Naive thymus-derived CD8-positive, alpha-beta T cell (primary cell): ENCODE measurements around the gene RAB11FIP2. TPM values are rescaled to one million over a fixed set of nuclear protein-coding genes. Genes with fewer than 3 reads are reported as not detected.
A peak's percentile ranks its signal among the peaks of the same experiment; 100 is the strongest.
"Not testable (repeated sequence)": the region's sequence is repeated elsewhere in the genome, so short reads cannot be mapped to it uniquely, and the experiment has no call there.

ENCODE experiments used
- ATAC-seq, 2 donors: fragments of 150-1000 bp; cut with Tn5 transposase in 1 of 2; sonication (Bioruptor Pico), chemical (Tn5 transposase) in 1 of 2; 1 replicate in 1 of 2; 2 replicates in 1 of 2; pipeline ENCODE4 v1.10.0; 2021; ENCODE audit warnings: mild to moderate bottlenecking in 2 of 2, moderate library complexity in 2 of 2
- POLR2A ChIA-PET: fragments of 350-600 bp; sonication (Branson Sonifier 250); formaldehyde crosslinking; loops from one replicate; lab custom pipeline; 2021; ENCODE audit warnings: antibody characterized with exemption; lab: Charles Lee
- DNase-seq, 10 donors: peaks; one replicate each; pipeline versions ENCODE4 v3.0.0 to v3.0.0-alpha.2; 2020 to 2022
- H3K27ac Mint-ChIP-seq, 10 donors: one replicate each; pipeline ENCODE4 v1.8.0; 2020 to 2022; ENCODE audit warnings: mild to moderate bottlenecking in 10 of 10, mixed read lengths in 10 of 10, moderate library complexity in 4 of 10, inconsistent platforms in 1 of 10
- H3K27me3 Mint-ChIP-seq, 5 donors: one replicate each; pipeline ENCODE4 v1.8.0; 2021 to 2022; ENCODE audit warnings: mixed read lengths in 5 of 5
- H3K36me3 Mint-ChIP-seq, 3 donors: one replicate each; pipeline ENCODE4 v1.8.0; 2020 to 2022; ENCODE audit warnings: mixed read lengths in 3 of 3, mild to moderate bottlenecking in 2 of 3, inconsistent platforms in 1 of 3
- H3K4me1 Mint-ChIP-seq, 4 donors: one replicate each; pipeline ENCODE4 v1.8.0; 2021 to 2022; ENCODE audit warnings: mixed read lengths in 4 of 4
- H3K4me3 Mint-ChIP-seq, 10 donors: one replicate each; pipeline ENCODE4 v1.8.0; 2020 to 2022; ENCODE audit warnings: mild to moderate bottlenecking in 10 of 10, mixed read lengths in 10 of 10, moderate library complexity in 6 of 10, inconsistent platforms in 1 of 10
- H3K9me3 Mint-ChIP-seq, 9 donors: one replicate each; pipeline ENCODE4 v1.8.0; 2020 to 2022; ENCODE audit warnings: mixed read lengths in 9 of 9, mild to moderate bottlenecking in 3 of 9, inconsistent platforms in 1 of 9, moderate library complexity in 1 of 9
- polyA plus RNA-seq, 3 donors: library from polyadenylated mRNA; unstranded; fragments of 300-500 nt; fragmentation: Illumina TruSeq; gene quantifications; one replicate each; pipeline ENCODE4 v1.2.3, GENCODE V29; 2021
- total RNA-seq, 8 experiments: library from RNA in 2 of 8; stranded (reverse) in 2 of 8; gene quantifications; one replicate each; pipeline ENCODE4 v1.2.3 and lab custom pipeline; 2021 to 2026

Gene RAB11FIP2, protein sequence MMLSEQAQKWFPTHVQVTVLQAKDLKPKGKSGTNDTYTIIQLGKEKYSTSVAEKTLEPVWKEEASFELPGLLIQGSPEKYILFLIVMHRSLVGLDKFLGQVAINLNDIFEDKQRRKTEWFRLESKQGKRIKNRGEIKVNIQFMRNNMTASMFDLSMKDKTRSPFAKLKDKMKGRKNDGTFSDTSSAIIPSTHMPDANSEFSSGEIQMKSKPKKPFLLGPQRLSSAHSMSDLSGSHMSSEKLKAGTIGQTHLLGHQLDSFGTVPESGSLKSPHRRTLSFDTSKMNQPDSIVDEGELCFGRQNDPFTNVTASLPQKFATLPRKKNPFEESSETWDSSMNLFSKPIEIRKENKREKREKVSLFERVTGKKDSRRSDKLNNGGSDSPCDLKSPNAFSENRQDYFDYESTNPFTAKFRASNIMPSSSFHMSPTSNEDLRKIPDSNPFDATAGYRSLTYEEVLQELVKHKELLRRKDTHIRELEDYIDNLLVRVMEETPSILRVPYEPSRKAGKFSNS
- total RNA-seq: 10 to 100 TPM; 26.6 TPM
- 10 to 100 TPM in 1 of 3 donors, 1 to 10 TPM in 2; 6.9 to 11.3 (median 7.0) TPM for polyA plus RNA-seq
- 33.8 to 49.2 (median 41.0) reads per million in 6 experiments for total RNA-seq (lab: John Stamatoyannopoulos, UW)

DNA sequence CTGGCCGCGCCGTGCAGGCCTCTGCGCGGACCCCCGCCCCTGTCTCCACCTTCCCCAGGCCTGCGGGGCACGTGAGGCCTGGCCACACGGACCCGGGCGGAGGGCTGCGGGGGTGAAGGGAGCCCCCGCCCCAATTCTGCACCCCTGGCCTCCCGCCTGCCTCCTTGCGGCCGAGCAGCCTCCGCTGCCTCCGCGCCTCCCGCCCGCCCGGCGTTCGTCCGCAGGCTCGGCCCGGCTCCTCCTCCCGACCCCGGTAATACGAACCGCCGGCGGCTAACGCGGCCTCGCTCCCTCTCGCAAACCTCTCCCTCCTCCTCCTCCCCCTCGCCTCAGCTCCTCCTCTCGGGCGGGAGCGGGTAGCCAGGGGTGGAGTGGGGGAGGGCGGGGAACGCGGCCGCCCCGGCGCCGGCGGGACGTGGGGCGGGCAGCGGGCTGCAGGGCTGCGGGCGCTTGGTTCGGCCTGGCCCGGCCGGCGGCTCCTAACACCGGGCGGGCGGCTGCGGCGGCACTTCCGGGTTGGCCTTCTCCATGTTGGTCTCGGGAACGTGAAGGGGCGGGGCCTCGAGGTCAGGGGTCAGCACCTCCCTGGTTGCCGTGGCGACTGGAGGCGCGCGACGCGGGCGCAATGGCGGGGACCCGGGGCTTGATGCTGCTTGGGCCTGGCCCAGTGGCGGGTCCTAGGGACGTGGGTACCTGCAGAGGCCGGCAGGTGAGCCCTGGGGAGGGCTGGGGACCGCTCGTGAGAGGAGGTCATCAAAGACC is at the start of gene RAB11FIP2:
TSS of gene RAB11FIP2 (minus strand) at position 547 of the 762 bp plus-strand sequence. CDS start 778 bp downstream, outside the sequence.
- Mint-ChIP-seq H3K4me3 (peak within 1 kb of the TSS; percentile 81 to 94 (median 90)), H3K9me3 (no peaks in the 10 kb centered on the region), H3K36me3 (no peaks in the 10 kb centered on the region), H3K27me3 (no peaks in the 10 kb centered on the region), H3K27ac (peak within 1 kb of the TSS; percentile 78 to 93 (median 87)), H3K4me1 (peaks cover 11 to 46% (median 37%) of the 10 kb centered on the region in 4 donors)
- DNase-seq (peak; percentile 89 to 99 (median 95)), ATAC-seq (peak; percentile 88 to 92)
- POLR2A ChIA-PET: no interaction called here

DNA sequence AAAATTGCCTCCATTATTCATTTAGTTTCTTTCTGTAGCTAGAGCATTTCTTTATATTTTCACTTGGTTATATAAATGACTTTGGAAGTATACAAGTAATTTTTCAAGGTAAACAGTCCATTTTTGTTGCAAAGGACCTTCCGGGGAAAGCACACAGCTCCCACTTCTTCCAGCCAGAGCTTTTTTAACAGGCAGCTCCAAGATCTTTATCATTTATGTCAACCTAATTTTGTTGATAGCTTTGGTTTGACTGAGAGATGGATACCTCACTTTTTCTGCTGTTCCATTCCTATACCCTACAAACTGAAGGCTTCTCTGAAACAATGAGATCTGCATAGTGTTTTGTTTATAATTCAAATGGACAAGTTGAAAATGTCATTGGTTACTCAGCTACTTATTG is 49.3 kb upstream of the RAB11FIP2 start:
- no peak for ATAC-seq

DNA sequence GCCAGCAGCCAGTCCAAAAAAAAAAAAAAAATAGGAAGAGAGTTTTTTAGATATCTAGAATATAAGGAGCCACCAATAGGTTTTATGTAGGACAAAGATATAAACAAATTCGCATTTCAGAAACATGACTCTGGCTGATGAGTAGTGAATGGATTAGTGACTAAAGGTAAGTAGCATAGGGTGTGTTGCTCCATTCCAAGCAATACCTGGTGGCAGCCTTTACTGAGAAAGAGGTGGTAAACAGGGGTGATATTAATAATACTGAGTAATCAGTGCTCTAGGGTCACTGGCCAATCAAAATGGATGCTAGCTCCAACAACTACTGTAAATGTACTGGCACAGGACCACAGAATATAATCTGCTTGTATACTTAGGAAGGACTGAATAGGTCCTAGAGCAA is 45.5 kb upstream of the RAB11FIP2 start:
- Mint-ChIP-seq H3K4me1 (no peaks in the 10 kb centered on the region), H3K27ac (no peak overlapping the region), H3K36me3 (no peaks in the 10 kb centered on the region), H3K9me3 (no peaks in the 10 kb centered on the region), H3K27me3 (peaks cover 0 to 14% (median 6%) of the 10 kb centered on the region in 5 donors), H3K4me3 (no peak overlapping the region)
- ATAC-seq (no peak), DNase-seq (no peak)
- POLR2A ChIA-PET: no interaction called here

More for the DNA sequence above, 49.3 kb upstream of the RAB11FIP2 start:
- POLR2A ChIA-PET: no interaction called here
- no peak for DNase-seq
- peaks cover 4 to 10% (median 8%) of the 10 kb centered on the region in 5 donors for H3K27me3 Mint-ChIP-seq
- no peaks in the 10 kb centered on the region for H3K9me3 Mint-ChIP-seq
- no peak overlapping the region for H3K4me3 Mint-ChIP-seq
- no peak overlapping the region for H3K27ac Mint-ChIP-seq
- H3K4me1 Mint-ChIP-seq: no peaks in the 10 kb centered on the region
- no peaks in the 10 kb centered on the region for H3K36me3 Mint-ChIP-seq

DNA sequence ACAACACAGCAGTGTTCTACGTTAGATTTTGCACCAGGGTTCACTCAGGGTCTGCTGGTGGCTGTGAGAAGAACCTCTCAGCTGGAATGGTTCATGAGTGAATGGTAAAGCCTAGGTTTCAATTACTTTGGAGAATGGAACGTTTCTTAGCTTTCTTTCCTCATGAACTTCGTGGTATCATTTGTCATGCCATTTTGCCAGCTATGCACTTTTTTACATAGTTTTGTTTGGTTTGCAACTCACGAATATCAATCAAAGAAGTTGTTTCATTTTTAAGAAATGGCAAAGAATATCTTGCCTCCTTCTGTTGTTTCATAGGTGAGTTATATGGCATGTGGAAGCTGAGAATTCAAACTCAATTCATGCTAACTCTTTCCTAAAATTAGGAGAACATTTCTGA is 34.1 kb upstream of the RAB11FIP2 start:
- Mint-ChIP-seq H3K4me3 (no peak overlapping the region), H3K36me3 (peaks cover 0 to 10% (median 2%) of the 10 kb centered on the region in 3 donors), H3K9me3 (peaks cover 0 to 20% (median 9%) of the 10 kb centered on the region in 9 donors), H3K27ac (no peak overlapping the region), H3K4me1 (no peaks in the 10 kb centered on the region), H3K27me3 (peaks cover 3 to 12% (median 7%) of the 10 kb centered on the region in 5 donors)
- DNase-seq (no peak), ATAC-seq (no peak)
- POLR2A ChIA-PET: no interaction called here

DNA sequence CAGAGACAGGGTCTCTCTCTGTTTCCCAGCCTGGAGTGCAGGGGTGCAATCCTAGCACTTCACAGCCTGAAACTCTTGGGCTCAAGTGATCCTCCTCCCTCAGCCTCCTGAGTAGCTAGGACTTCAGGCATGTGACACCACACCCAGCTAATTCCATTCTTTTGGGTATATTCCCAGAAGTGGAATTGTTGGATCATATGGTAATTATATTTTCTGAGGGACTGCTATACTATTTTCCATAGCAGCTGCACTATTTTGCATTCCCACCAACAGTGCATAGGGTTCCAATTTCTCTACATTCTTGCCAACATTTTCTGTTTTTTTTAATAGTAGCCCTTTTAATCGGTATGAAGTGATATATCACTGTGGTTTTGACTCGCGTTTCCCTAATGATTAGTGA is 30.0 kb upstream of the RAB11FIP2 start:
- no peak for ATAC-seq
- peaks cover 0 to 2% (median 0%) of the 10 kb centered on the region in 9 donors for H3K9me3 Mint-ChIP-seq
- no peaks in the 10 kb centered on the region for H3K36me3 Mint-ChIP-seq
- H3K27me3 Mint-ChIP-seq: peaks cover 2 to 14% (median 10%) of the 10 kb centered on the region in 5 donors
- DNase-seq: no peak
- POLR2A ChIA-PET: no interaction called here
- H3K4me1 Mint-ChIP-seq: no peaks in the 10 kb centered on the region
- no peak overlapping the region for H3K27ac Mint-ChIP-seq
- H3K4me3 Mint-ChIP-seq: no peak overlapping the region

DNA sequence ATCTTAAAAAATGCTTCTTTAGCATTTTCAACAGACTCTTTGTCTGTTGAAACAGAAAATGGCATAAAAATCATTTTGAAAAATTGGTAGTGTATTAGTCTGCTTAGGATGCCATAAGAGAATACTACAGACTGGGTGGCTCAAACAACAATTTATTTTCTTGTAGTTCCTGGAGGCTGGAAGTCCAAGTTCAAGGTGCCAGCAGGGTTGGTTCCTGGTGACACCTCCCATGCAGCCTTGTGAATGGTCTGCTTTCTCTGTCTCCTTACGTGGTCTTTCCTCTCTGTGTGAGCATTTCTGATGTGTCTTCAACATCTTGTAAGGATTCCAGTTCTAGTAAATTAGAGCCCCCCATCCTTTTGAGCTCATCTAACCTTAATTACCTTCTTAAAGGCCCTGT is 26.1 kb upstream of the RAB11FIP2 start:
- ATAC-seq: no peak
- no peaks in the 10 kb centered on the region for H3K36me3 Mint-ChIP-seq
- POLR2A ChIA-PET: no interaction called here
- H3K4me1 Mint-ChIP-seq: no peaks in the 10 kb centered on the region
- DNase-seq: no peak
- H3K27ac Mint-ChIP-seq: no peak overlapping the region
- peaks cover 3 to 22% (median 17%) of the 10 kb centered on the region in 5 donors for H3K27me3 Mint-ChIP-seq
- H3K4me3 Mint-ChIP-seq: no peak overlapping the region
- peaks cover 0 to 3% (median 0%) of the 10 kb centered on the region in 9 donors for H3K9me3 Mint-ChIP-seq

DNA sequence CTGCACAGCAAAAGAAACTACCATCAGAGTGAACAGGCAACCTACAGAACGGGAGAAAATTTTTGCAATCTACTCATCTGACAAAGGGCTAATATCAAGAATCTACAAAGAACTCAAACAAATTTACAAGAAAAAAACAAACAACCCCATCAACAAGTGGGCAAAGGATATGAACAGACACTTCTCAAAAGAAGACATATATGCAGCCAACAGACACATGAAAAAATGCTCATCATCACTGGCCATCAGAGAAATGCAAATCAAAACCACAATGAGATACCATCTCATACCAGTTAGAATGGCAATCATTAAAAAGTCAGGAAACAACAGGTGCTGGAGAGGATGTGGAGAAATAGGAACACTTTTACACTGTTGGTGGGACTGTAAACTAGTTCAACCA is 20.6 kb upstream of the RAB11FIP2 start:
- DNase-seq, ATAC-seq, H3K27ac Mint-ChIP-seq, H3K4me1 Mint-ChIP-seq, H3K36me3 Mint-ChIP-seq, POLR2A ChIA-PET, H3K9me3 Mint-ChIP-seq, H3K4me3 Mint-ChIP-seq: not testable (repeated sequence)
- peaks cover 3 to 34% (median 19%) of the 10 kb centered on the region in 5 donors for H3K27me3 Mint-ChIP-seq

DNA sequence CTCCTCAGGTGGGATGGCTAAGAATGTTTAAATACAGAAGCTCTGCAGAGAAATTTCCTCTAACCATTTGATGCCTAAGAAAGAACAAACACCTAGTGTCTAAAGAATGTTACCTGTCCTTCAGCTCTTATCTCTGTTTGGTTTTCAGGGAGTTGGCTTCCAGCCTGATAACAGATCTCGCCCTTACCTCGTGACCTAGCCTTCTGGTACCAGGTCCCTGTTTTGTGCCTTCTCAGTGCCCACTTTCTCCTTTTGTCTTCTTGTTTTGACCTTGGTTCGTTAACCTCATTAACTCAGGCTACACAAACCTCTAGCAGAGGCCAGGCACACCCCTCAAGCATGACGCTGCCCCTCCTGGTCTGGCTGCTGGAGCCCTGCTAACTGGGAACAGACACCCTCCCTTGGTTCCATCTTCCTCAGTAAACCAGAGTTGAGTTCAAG is 16.1 kb upstream of the RAB11FIP2 start:
- no peak overlapping the region for H3K4me3 Mint-ChIP-seq
- no peaks in the 10 kb centered on the region for H3K9me3 Mint-ChIP-seq
- no peak overlapping the region for H3K27ac Mint-ChIP-seq
- H3K4me1 Mint-ChIP-seq: no peaks in the 10 kb centered on the region
- ATAC-seq (no peak), DNase-seq (no peak)
- H3K36me3 Mint-ChIP-seq: peaks cover 0 to 2% (median 0%) of the 10 kb centered on the region in 3 donors
- H3K27me3 Mint-ChIP-seq: peaks cover 8 to 26% (median 23%) of the 10 kb centered on the region in 5 donors
- POLR2A ChIA-PET: no interaction called here

DNA sequence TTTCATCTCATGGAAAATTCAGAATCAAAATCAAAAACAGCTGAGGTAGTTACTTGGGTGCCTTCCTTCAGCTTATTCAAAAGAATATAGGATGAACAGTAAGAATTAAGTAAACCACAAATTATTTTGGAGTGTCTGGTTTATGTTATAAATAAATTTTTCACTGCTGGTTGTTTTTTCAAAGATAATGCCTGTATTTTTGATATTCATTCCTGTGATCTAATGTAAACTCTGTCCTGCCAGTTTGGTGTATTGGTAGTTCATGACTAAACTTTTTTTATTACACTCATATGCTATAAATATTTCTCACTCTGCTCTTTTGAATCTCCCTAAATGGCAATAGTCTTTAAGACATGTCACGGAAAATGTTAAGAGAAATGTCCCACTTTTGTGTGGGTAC is 11.6 kb upstream of the RAB11FIP2 start:
- peaks cover 9 to 21% (median 11%) of the 10 kb centered on the region in 5 donors for H3K27me3 Mint-ChIP-seq
- ATAC-seq: no peak

DNA sequence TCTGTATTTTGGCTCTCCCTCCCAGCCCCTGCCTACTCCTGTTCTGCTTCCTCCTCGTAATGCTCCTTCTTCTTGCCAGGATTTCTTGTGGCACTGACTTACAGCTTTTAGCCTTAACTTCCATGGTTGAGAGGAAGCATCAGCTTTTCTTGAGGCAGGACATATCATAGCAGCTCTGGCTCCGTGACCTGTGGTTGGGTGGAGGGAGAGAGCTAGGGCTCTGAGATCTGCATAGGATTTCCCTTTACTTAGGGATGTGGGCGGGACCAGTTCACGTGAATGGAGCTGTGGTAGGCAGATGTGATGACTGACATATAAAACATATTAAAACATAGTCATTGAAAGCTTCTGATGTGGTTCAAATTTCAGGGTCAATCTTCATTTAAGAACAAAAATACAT is 10.6 kb upstream of the RAB11FIP2 start:
- DNase-seq (no peak), ATAC-seq (no peak)
- Mint-ChIP-seq H3K27ac (no peak overlapping the region), H3K36me3 (no peaks in the 10 kb centered on the region), H3K4me3 (no peak overlapping the region), H3K27me3 (peaks cover 5 to 15% (median 9%) of the 10 kb centered on the region in 5 donors), H3K4me1 (no peaks in the 10 kb centered on the region), H3K9me3 (no peaks in the 10 kb centered on the region)
- POLR2A ChIA-PET: no interaction called here

More for the DNA sequence above, 11.6 kb upstream of the RAB11FIP2 start:
- Mint-ChIP-seq H3K4me1 (no peaks in the 10 kb centered on the region), H3K36me3 (no peaks in the 10 kb centered on the region), H3K27ac (no peak overlapping the region), H3K9me3 (no peaks in the 10 kb centered on the region), H3K4me3 (no peak overlapping the region)
- no peak for DNase-seq
- POLR2A ChIA-PET: no interaction called here

DNA sequence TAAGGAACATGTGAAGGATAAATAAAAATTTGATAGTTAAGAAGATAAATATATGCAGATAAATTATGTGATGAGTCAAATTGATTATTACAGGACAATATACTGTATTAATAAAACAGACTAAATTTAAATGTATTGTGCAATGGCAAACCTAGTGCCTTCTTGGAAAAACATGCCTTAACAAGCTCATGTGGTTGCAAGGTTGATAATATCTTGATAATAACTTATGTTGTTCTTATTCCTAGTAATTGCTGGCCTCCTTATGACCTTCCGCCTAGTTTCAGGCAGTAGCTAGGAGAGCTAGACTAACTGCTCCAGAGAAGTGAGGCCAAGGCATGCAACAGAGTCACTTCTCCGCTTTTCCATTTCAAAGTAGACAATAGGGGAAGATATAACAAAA is 7.6 kb upstream of the RAB11FIP2 start:
- Mint-ChIP-seq H3K9me3 (no peaks in the 10 kb centered on the region), H3K27ac (no peak overlapping the region), H3K36me3 (no peaks in the 10 kb centered on the region), H3K4me3 (no peak overlapping the region), H3K4me1 (no peaks in the 10 kb centered on the region), H3K27me3 (peaks cover 3 to 9% (median 5%) of the 10 kb centered on the region in 5 donors)
- POLR2A ChIA-PET: no interaction called here
- DNase-seq: no peak
- ATAC-seq: no peak

DNA sequence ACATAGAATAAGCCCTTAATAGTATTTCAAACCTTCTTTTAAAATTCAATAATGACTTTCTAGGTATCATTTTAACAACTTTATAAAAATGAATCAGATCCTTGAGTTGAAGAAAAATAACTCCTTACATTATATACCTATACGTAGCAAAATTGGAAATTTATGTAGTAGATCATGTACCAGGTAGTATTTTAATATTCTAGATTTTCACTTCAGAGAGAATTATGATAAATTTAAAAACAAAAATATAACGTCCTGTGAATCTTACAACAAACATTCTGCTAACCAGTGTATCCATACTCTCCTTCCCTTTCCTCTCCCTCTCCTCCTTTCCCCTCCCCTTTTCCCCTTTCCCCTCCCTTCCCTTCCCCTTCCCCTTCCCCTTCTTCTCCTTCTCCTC is 6.1 kb upstream of the RAB11FIP2 start:
- ATAC-seq: no peak
- Mint-ChIP-seq H3K27ac (no peak overlapping the region), H3K27me3 (peaks cover 0 to 9% (median 5%) of the 10 kb centered on the region in 5 donors), H3K36me3 (no peaks in the 10 kb centered on the region), H3K4me1 (no peaks in the 10 kb centered on the region), H3K4me3 (no peak overlapping the region), H3K9me3 (no peaks in the 10 kb centered on the region)
- POLR2A ChIA-PET: no interaction called here
- DNase-seq: no peak
